GM23248 (cell line): ENCODE data around the gene CTAGE9.

ENCODE experiments used
- EZH2 ChIP-seq: fragments of 200-600 bp; sonication (generic); IDR thresholded peaks from 2 replicates; pipeline ENCODE4 v1.6.1; 2018; ENCODE audit warnings: antibody characterized with exemption, mild to moderate bottlenecking; ENCODE audit not compliant: insufficient read depth, poor library complexity, severe bottlenecking
- EZH2phosphoT487 ChIP-seq: fragments of 200-600 bp; sonication (generic); IDR thresholded peaks from 2 replicates; pipeline ENCODE4 v1.6.1; 2018; ENCODE audit warnings: antibody characterized with exemption, moderate library complexity, mild to moderate bottlenecking, low read depth; ENCODE audit not compliant: insufficient read depth

GRCh38 chr6:131755597-131755996 lies 44.8 kb upstream of the CTAGE9 start:
- TF ChIP-seq EZH2phosphoT487: 0 out of 2 replicates have a peak, but pooled peaks have one; percentile 77
- no peak for TF ChIP-seq EZH2
